ENCODE results near the gene OR8B3.

OR8B3 gene

DNA sequence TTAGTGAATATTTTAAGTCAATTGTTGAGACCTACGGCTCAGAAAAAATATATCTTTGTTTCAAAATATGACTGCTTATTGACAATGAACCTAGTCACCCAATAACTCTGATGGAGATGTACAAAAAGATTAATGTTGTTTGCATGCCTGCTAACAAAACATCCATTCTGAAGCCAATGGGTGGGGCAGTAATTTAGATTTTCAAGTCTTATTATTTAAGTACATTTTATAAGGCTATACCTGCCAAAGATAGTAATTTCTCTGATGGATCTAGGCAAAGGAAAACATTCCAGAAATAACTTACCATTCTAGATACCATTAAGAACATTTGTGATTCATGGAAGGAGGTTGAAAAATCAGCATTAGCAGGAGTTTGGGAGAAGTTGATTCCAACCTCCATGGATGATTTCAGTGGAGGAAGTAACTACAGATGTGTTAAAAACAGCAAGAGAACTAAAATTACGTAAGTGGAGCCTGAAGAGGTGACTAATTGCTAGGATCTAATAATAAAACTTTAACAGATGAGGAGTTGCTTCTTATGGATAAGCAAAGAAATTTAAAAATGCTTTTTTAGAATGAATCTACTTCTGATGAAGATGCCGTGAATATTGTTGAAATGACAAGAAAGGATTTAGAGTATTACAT, 52.4 kb downstream of the OR8B3 start:
- DNase-seq, result no peak

Measured in hematopoietic multipotent progenitor cell treated with erythropoietin and hydrocortisone succinate and interleukin-3 and kit ligand, for 4 days (in vitro differentiated cells).